H1 (cell line): Measurements from ENCODE around the gene ROBO2. TPM values are rescaled to one million over a fixed set of nuclear protein-coding genes. Genes with fewer than 3 reads are reported as not detected.

Source experiments
- CEBPB ChIP-seq: IDR thresholded peaks from 2 replicates; pipeline ENCODE4 v1.6.1; 2012; ENCODE audit warnings: low read depth, low read length
- CTBP2 ChIP-seq: IDR thresholded peaks from 2 replicates; pipeline ENCODE4 v1.7.0; 2011; ENCODE audit warnings: borderline replicate concordance, mild to moderate bottlenecking, moderate library complexity, mixed read lengths, low read length; ENCODE audit not compliant: insufficient read depth, insufficient read length
- EP300 ChIP-seq, 2 experiments: IDR thresholded peaks; 1 replicate in 1 of 2; 2 replicates in 1 of 2; pipeline ENCODE4 v1.6.1; 2011 to 2012; ENCODE audit warnings: low read depth in 2 of 2, low read length in 2 of 2, mild to moderate bottlenecking in 2 of 2, borderline replicate concordance in 1 of 2, inconsistent platforms in 1 of 2, moderate library complexity in 1 of 2
- HDAC6 ChIP-seq: IDR thresholded peaks from one replicate; pipeline ENCODE4 v1.7.1; 2012; ENCODE audit warnings: low read depth, mild to moderate bottlenecking, inconsistent platforms, low read length, moderate library complexity
- POLR2A ChIP-seq, 2 experiments: IDR thresholded peaks; 1 replicate in 1 of 2; 2 replicates in 1 of 2; pipeline ENCODE4 v1.6.1; 2011; ENCODE audit warnings: low read depth in 2 of 2, low read length in 2 of 2, mild to moderate bottlenecking in 2 of 2; ENCODE audit errors: control extremely low read depth in 1 of 2
- SP2 ChIP-seq: IDR thresholded peaks from 2 replicates; pipeline ENCODE4 v1.6.1; 2012; ENCODE audit warnings: mild to moderate bottlenecking, low read length, inconsistent platforms
- polyA plus RNA-seq, 7 experiments: library from polyadenylated mRNA; depleted of rRNA in 3 of 7; stranded (reverse) in 5 of 7; unstranded in 2 of 7; fragments of >200 nt in 5 of 7; fragments of 200-250 nt in 2 of 7; gene quantifications; 1 replicate in 5 of 7; 2 replicates in 1 of 7; 4 replicates in 1 of 7; pipeline versions ENCODE4 v1.2.1 to v1.2.3, GENCODE V29; 2011 to 2013; ENCODE audit warnings: missing spikeins in 2 of 7, mixed read lengths in 2 of 7
- total RNA-seq: library from RNA; stranded (reverse); fragmentation: NEBNext Ultra II Directional; extraction: Animal tissue kit (Norgen Biotek cat#: 25700); gene quantifications from 2 replicates; pipeline ENCODE4 v1.2.1, GENCODE V29; 2021

Gene ROBO2
- total and polyA plus RNA-seq, 2 of the 8 experiments (the other 6 are each of a cell fraction or from before 2014, with no cell fraction given) = 1.5 to 2.9 TPM

DNA sequence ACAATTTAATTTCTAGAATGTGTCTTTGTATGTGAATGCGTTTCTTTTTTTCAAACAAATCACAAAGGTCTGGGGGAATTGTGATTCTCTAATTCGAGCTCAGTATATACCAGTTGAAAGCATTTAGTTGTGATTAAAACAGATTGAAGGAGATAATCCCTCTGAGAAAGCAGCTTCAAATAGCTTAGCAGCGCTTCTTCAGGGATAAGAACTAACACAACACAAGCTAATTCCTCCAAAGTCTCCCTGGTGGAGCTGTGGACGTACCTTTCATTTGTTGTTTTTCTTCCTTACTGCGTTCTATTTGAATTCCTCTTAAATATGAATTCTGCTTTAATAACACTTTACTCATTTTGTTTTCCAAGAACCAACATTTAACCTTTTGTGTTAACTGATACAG lies 286.7 kb downstream of the ROBO2 start (continued):
- TF ChIP-seq EP300 (IDR thresholded peaks at IDR 0.05; ENCODE audit: borderline replicate concordance in 1 of 2, low read depth in 2 of 2, low read length in 2 of 2) = no peak
- no peak for TF ChIP-seq SP2
- TF ChIP-seq CEBPB = no peak
- TF ChIP-seq HDAC6 = no peak
- TF ChIP-seq POLR2A (IDR thresholded peaks at IDR 0.05; ENCODE audit: control extremely low read depth in 1 of 2, low read depth in 2 of 2, low read length in 2 of 2) = no peak
- no peak for TF ChIP-seq CTBP2
